GM18858 (cell line): ENCODE data around the gene TTC16.
A peak's percentile ranks its signal among the peaks of the same experiment; 100 is the strongest.

Experiments
- ATAC-seq: cut with Tn5 transposase; IDR thresholded peaks from one replicate; pipeline ENCODE4 v1.9.1; 2021; ENCODE audit not compliant: unreplicated experiment

Gene TTC16

GRCh38 chr9:127715470-127716337, at the start of gene TTC16, which contains the start of gene PTRH1:
TTC16 (plus strand) TSS chr9:127716079; CDS start chr9:127716146, 67 bp downstream.
PTRH1 (minus strand) TSS chr9:127715663; CDS start chr9:127715639, 24 bp downstream.
- ATAC-seq = peak; percentile 84

- ATAC-seq = no peak
Measured at GRCh38 chr9:127667127-127667844, 48.6 kb upstream of the TTC16 start.

GRCh38 chr9:127667906-127668305, 48.0 kb upstream of the TTC16 start:
- ATAC-seq = no peak

GRCh38 chr9:127673234-127673633, 42.6 kb upstream of the TTC16 start:
- no peak for ATAC-seq

GRCh38 chr9:127676638-127677037, 39.2 kb upstream of the TTC16 start:
- ATAC-seq = no peak

GRCh38 chr9:127679506-127679905, 36.4 kb upstream of the TTC16 start:
- no peak for ATAC-seq

- no peak for ATAC-seq
Measured at GRCh38 chr9:127680226-127680625, 35.7 kb upstream of the TTC16 start.

GRCh38 chr9:127680846-127681245, 35.0 kb upstream of the TTC16 start:
- no peak for ATAC-seq

GRCh38 chr9:127682351-127683136, 33.3 kb upstream of the TTC16 start:
- no peak for ATAC-seq

GRCh38 chr9:127683723-127684122, 32.2 kb upstream of the TTC16 start:
- ATAC-seq = no peak

- no peak for ATAC-seq
Measured at GRCh38 chr9:127684576-127684975, 31.3 kb upstream of the TTC16 start.

- no peak for ATAC-seq
Measured at GRCh38 chr9:127686461-127687393, 29.2 kb upstream of the TTC16 start.

GRCh38 chr9:127689329-127690000, 26.4 kb upstream of the TTC16 start:
- no peak for ATAC-seq

- ATAC-seq = no peak
Measured at GRCh38 chr9:127690735-127691134, 25.1 kb upstream of the TTC16 start.

GRCh38 chr9:127692071-127692470, 23.8 kb upstream of the TTC16 start:
- no peak for ATAC-seq

GRCh38 chr9:127693143-127693542, 22.7 kb upstream of the TTC16 start:
- ATAC-seq = no peak

GRCh38 chr9:127693697-127694096, 22.2 kb upstream of the TTC16 start:
- ATAC-seq = no peak

- no peak for ATAC-seq
Measured at GRCh38 chr9:127694890-127695720, 20.8 kb upstream of the TTC16 start.

- ATAC-seq = no peak
Measured at GRCh38 chr9:127697575-127697974, 18.3 kb upstream of the TTC16 start.
